Occipital lobe (tissue), 2 donors: ENCODE measurements around the gene CPD. TPM values are rescaled to one million over a fixed set of nuclear protein-coding genes. Genes with fewer than 3 reads are reported as not detected.
A peak's percentile ranks its signal among the peaks of the same experiment; 100 is the strongest.
"Not testable (repeated sequence)": the region's sequence is repeated elsewhere in the genome, so short reads cannot be mapped to it uniquely, and the experiment has no call there.

Experiments used
- DNase-seq: peaks from one replicate; lab custom pipeline; 2025; lab: John Stamatoyannopoulos, UW
- total RNA-seq: library from RNA; depleted of rRNA; stranded (reverse); fragments of >200 nt; gene quantifications from one replicate; pipeline ENCODE4 v1.2.3, GENCODE V29; 2014

The CPD gene
- 60.4 TPM for total RNA-seq

- peak; percentile 96 for DNase-seq
These were observed at the start of gene CPD for GRCh38 chr17:30378825-30379302. TSS of gene CPD (plus strand) at chr17:30378927. CDS start at chr17:30378981, 54 bp downstream.

DNA sequence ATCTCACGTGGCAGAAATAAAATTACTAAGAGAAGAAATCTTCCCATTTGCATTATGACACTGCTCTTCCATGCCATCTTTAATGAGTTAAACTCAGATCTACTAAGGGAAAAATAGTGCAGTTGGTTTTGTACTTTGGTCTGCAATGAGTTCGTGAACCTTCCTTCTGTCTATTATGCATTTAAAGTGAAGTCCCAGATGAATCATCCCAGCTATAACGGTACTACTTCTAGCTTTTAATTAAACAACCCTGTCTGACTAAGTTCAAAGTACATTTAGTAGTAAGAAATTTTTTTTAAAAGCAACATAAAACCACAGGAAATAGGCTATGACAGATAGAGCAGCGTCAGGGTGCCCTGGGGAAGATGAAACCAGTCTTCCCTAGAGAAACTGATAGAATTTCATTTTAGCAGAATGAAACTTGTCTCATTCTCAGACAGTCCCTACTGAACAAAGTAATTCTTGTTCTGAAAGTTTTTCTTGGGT, 46.6 kb upstream of the CPD start:
- no peak for DNase-seq

- DNase-seq: no peak
These were observed 45.0 kb upstream of the CPD start, which contains the start of gene TMIGD1 for GRCh38 chr17:30333503-30334360. TSS of gene TMIGD1 (minus strand) at chr17:30334057. CDS start at chr17:30332133, 1,924 bp downstream.

DNA sequence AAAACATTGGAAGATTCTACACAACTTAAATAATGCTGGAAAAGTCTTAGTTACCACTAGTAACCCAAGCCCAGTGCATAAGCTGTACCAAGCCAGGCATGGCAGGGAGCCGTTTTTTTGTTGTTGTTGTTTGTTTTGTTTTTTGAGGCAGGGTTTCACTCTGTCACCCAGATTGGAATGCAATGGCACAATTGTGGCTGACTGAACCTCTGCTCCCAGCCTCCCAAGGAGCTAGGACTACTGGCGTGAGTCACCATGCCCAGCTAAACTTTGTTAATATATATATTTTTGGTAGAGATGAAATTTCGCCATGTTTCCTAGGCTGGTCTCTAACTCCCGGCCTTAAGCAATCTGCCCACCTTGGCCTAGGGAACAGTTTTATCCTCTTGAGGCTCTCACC, 44.3 kb upstream of the CPD start:
- no peak for DNase-seq

GRCh38 chr17:30336369-30337171, 42.2 kb upstream of the CPD start:
- no peak for DNase-seq

DNA sequence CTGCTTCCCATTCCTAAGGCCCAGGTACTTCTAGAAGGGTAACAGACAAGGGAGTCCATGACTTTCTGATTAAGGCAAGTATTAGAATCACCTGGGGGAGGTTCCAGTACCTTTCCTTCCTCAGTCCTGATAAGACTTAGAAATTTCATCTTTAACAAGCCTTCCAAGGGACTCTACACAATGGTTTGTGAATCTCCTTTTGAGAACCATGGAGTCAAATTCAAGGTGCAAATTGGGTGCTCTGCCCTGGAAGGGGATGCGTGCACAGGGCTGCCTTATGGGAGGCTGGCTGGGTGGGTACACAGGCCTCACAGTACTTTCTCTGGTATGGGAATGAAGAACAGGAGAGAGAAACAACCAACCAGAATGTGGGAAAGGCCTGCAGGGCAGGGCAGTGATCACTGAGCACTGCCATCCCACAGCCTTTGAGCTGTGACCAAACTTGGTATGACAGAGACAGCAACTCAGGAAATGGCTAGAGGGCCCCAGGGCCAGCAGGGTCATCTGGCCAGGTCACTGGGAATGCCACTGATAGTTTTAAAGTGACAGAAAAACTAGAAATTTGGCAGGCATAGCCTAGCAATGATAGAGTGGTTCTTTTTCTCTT, 41.2 kb upstream of the CPD start:
- no peak for DNase-seq

GRCh38 chr17:30339086-30339485, 39.6 kb upstream of the CPD start:
- DNase-seq: no peak

DNA sequence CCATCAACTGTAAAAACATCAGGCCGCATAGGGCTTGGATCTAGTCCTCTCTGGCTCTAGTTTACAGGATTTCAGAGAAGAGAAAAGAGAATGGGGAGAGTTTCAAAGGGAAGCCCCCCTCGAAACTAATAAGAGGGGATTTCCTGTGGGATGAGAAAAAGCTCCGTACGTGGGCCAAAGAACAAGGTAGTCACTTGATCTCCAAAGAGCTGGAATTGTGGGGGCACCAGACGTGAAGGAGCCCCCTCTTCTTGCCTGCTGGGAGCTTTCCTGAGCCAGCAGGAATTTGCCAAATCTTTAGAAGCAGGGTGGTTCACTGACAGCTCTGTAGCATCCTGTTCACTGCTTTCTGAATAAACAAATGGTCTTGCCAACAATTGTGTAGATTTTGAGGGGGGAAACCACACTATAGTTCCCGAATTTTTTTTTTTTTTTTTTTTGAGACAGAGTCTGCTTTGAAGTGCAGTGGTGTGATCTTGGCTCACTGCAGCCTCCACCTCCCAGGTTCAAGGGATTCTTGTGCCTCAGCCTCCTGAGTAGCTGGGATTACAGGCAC, 37.8 kb upstream of the CPD start:
- DNase-seq: no peak

GRCh38 chr17:30341703-30342249, 37.0 kb upstream of the CPD start:
- no peak for DNase-seq

GRCh38 chr17:30343244-30343643, 35.5 kb upstream of the CPD start:
- DNase-seq: not testable (repeated sequence)

- no peak for DNase-seq
These were observed 34.9 kb upstream of the CPD start for GRCh38 chr17:30343796-30344195.

GRCh38 chr17:30344283-30345088, 34.2 kb upstream of the CPD start:
- DNase-seq: peak; percentile 41

DNA sequence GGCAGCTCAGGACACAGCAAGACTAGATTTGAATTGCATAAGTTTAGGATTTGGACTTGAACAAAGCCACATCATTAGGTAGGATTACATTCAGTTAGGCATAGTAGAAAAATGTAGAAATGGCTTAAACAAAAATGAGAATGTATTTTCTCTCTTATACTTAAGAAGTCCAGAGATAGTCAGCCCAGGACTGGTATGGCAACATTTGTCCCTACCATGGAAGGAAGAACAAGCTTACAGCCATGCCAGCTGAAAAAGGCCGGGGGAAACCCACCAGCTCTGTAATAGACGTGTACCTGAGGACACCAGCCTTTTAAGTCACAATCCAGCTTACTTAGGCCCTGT, 33.7 kb upstream of the CPD start:
- no peak for DNase-seq

DNA sequence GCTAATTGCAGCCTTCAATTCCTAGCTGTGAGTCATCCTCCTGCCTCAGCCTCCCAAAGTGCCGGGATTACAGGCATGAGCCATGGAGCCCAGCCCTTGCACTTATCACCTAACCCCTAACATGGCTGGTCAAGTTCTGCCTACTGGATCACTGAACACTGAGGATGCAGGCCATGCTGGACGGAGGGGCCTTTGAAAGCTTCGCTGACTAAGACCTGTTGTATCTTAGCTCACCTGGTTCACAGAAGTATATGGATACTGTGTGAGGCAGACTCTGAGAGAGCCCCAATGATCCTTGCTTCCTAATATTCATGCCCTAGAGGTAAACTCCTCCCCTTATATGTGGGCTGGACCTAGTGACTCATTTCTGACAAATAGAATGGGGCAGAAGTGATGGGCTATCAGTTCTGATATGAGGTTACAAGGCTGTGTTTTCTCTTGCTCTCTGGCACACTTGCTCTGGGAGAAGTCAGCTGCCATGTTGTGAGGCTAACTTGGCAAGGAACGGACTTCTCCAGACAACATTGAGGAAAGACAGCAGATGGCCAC, 33.1 kb upstream of the CPD start:
- DNase-seq: no peak

- DNase-seq: no peak
These were observed 32.4 kb upstream of the CPD start for GRCh38 chr17:30346221-30346795.

DNA sequence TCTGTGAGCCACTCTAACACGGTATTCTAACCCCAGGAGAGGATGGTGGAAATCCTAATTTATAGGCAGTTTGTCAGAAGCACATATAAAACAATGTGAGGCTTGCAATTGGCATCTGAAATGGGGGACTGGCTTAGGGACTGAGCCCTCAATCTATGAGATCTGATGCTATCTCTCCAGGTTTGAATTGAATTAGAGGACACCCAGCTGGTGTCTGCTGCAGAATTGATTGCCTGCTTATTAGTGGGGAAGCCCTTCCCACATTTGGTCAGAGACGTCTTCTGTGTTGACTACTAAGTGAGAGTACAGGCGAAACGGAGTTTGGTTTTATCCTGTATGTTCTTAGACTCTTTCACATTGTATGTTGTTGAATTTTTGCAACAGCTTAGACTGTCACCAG, 31.2 kb upstream of the CPD start:
- no peak for DNase-seq

- DNase-seq: no peak
These were observed 29.5 kb upstream of the CPD start for GRCh38 chr17:30349252-30349651.

DNA sequence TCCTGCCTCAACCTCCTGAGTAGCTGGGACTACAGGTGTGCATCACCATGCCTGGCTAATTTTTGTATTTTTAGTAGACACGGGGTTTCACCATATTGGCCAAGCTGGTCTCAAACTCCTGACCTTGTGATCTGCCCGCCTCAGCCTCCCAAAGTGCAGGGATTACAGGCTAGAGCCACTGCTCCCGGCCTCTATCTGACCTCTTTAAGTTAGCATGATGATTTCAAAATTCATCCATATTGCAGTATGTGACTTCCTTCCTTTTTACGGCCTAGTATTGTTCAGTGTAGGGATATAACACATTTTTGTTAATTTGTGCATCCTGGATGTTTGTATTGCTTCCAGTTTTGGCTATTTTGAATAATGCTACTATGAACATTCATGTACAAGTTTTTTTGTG, 27.5 kb upstream of the CPD start:
- DNase-seq: not testable (repeated sequence)

DNA sequence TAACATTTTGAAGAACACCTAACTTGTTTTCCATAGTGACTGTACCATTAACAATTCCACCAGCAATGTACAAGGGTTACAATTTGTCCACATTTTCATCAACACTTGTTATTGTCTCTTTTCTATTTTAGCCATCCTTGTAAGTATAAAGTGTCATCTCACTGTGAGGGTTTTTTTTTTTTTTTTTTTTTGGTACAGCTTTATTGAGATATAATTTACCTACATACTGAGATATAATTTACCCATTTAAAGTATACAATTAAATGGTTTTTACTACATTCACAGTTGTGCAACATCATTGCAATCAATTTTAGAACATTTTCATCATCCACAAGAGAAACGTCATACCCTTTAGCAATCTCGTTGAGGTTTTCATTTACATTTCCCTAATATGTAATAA, 27.0 kb upstream of the CPD start:
- DNase-seq: no peak
